HG03432 (cell line): Measurements from ENCODE around the gene GRM5.
"Not testable (repeated sequence)": the region's sequence is repeated elsewhere in the genome, so short reads cannot be mapped to it uniquely, and the experiment has no call there.

Source experiments
- ATAC-seq: cut with Tn5 transposase; IDR thresholded peaks from one replicate; pipeline ENCODE4 v1.9.1; 2021; ENCODE audit warnings: mild to moderate bottlenecking, moderate library complexity; ENCODE audit not compliant: unreplicated experiment

GRM5 gene

DNA sequence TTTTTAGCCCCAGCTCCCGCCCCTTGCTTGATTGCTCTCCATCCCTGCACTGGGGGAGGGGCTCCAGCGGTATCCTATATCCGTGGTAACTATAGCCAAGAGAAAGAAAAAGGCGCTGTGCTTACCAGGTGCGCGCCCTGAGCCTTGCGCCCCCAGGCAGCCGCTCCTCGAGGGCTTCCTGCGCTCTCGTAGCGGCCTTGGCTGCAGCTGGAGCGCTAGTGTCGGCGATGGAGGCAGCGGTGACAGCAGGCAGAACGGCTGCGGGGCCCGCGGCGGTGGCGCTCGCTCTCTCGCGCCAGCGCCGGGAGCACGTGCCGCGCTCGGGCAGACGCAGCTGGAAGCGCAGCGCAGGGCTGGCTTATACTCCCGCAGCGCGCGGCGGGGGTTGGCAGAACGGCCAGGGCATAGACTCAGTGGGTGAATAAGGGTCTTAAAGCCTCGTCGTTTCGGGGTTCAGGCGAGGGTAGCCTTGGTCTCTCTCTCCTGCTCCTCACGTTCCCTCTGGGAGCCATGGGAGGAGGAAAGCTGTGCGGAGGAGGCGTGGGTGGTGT, at the start of gene GRM5:
Gene GRM5 (minus strand): TSS at position 332 of the 551 bp plus-strand sequence. CDS start 18,110 bp downstream, outside the sequence.
- not testable (repeated sequence) for ATAC-seq

GRCh38 chr11:89097956-89098355, 32.2 kb upstream of the GRM5 start:
- peak; percentile 94 for ATAC-seq

DNA sequence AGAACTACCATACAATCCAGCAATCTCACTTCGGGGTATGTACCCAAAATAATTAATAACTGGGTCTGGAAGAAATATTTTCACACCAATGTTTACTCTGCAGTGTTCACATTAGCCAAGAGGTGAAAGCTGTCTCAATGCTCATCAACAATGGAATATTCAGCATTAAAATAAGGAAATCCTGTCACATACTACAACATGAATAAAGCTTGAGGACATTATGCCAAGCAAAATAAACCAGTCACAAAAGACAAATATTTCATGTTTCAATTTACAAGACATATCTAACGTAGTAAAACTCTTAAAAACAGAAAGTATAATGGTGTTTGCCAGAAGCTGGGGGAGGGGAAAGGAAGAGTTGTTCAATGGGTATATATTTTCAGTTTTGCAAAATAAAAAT, 28.0 kb upstream of the GRM5 start:
- not testable (repeated sequence) for ATAC-seq

DNA sequence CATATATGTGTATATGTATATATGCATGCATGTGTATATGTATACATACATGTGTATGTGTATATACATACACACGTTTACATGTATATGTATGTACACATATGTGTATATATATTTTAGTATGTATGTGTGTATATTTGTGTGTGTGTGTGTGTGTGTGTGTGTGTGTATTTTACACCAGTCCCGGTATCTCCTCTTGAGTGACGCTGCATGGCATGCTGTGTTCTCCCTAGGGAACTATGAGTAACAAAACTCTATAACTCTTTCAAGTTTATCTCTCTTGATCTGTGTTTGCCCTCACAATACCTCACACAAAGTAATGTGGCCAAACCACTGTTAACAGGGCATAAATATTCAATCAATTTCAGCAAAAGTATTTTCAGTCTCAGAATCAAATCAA, 19.2 kb upstream of the GRM5 start:
- not testable (repeated sequence) for ATAC-seq

DNA sequence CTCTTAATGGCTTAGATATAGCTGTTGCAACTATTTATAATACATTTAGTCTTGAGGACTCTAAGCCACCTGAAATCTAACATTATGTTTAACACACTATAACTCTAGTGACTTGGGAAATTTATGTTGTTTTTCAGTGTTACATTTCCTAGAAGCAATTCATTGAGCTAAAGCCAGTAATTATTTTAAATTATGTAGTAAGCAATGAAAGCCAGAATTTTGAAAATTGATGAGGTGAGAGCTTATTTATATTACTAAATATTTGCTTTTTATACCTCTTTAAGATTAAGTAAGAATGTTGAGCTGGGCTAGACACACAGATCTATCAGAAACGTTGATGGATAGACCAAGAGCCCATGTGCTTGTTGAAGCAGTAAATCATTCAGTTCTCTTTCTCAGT, 5.1 kb upstream of the GRM5 start:
- not testable (repeated sequence) for ATAC-seq

- no peak for ATAC-seq
Measured at GRCh38 chr11:89067264-89067663, 1.5 kb upstream of the GRM5 start.

GRCh38 chr11:89065066-89065465, 716 bp downstream of the GRM5 start:
- no peak for ATAC-seq

DNA sequence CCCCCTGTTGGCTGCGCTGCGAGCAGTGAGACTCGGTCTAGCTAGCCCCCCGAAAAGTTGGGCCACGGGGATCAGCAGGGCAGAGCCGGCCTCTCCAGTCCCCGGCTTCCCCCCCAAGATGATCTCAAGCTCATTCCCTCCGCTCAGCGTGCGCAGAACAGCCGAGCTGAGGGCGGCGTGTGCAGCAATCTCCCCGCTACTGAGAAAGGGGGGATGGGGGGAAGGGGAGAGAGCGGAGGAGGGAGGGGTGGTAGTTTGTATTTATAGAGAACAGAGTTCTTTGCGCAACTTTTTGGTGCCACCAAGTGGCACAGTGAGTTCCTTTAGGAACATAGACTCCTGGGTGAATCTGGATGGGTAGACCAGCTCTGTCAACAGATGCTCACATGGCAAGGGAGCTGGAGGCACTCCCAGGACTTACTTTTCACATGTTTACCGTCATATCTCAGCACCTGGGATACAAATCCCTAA, 2.3 kb downstream of the GRM5 start:
- not testable (repeated sequence) for ATAC-seq

GRCh38 chr11:89062771-89063298, 2.9 kb downstream of the GRM5 start:
- not testable (repeated sequence) for ATAC-seq

- not testable (repeated sequence) for ATAC-seq
Measured at GRCh38 chr11:89061839-89062238, 3.9 kb downstream of the GRM5 start.

GRCh38 chr11:89057406-89057805, 8.4 kb downstream of the GRM5 start:
- ATAC-seq, result not testable (repeated sequence)

DNA sequence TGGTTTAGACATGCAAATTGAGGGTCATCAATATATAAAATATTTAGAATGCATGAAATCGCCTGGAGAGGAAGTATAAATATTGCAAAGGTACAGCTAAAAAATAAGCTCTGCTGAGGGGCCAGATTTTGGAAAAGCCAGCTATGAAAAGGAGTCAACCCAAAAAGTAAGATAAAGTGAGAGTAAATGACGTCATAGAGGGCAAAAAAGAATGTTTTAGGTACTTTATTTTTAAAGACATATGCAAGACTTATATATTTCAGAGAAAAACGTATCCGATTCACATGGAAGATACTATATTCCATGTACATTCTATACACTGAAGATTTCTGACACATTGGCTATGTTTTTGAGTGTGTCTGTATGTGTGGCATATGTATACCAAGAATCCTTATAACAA, 13.6 kb downstream of the GRM5 start:
- no peak for ATAC-seq

DNA sequence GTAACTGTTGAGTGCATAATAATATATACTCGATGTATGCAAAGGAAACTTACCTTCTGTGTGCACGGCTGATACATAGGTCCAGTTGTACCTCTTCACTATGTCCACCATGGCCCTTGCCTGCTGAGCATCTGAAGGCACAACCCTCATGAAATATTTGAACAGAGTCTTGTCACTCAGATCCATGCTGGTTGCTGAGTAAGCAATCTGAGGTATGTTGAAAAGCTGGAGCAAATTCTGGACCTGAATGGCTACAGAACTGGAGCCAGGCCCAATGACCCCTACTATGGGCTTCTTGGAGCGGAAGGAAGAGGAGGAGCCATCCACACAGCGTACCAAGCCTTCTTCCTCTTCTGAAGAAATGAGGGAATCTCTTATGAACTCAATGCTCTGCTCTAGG, 18.6 kb downstream of the GRM5 start:
- ATAC-seq, result not testable (repeated sequence)

DNA sequence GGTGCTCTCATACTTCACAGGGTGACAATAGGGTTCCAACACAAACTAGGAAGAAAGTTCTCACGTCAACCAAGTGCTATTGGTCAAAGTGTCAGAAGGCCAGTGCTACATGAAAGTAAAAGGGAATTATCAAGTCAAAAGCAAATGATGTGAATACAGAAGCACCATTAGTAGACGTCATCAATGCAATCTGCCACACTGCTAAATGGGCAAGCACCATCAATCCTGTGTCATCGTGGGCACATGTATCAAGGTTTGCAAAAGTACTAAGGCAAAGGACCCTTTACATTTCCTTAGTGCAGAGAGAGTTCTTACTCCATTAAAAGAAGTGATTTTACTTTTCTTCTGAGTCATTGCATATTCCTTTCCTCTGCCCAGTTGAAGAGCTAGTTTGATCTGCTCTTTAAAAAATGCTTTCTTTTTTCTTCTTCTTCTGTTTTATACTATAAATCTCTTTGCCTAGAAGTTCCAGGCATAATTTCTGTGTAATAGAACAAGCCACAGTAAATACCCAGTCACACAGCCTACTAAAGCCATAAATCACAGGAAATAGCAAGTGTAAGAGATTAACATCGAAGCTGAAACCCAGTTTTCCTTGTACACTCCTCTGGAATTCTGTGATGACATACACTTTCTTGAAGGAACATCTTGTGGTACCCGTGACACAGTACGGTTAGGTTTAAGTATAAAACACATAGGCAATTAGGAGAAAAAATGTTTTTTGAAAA, 21.8 kb downstream of the GRM5 start:
- not testable (repeated sequence) for ATAC-seq

DNA sequence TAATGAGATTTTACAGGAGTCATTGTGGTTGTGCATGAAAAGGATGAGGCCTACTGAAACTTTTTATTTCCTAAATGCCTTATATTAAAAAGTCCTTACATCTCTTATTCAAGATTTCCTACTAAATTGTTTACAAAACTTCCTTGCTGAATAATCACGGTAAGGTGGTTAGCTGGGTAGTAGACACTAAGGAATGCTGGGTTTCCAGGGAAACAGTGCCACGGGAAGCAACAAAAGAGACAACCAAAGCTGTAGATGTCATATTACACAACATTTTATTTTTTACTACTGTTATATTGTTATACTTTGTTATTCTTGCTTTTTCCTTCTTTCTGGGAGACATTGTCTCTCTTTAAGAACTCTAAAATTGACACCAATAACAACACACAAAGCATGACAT, 36.1 kb downstream of the GRM5 start:
- ATAC-seq, result not testable (repeated sequence)

DNA sequence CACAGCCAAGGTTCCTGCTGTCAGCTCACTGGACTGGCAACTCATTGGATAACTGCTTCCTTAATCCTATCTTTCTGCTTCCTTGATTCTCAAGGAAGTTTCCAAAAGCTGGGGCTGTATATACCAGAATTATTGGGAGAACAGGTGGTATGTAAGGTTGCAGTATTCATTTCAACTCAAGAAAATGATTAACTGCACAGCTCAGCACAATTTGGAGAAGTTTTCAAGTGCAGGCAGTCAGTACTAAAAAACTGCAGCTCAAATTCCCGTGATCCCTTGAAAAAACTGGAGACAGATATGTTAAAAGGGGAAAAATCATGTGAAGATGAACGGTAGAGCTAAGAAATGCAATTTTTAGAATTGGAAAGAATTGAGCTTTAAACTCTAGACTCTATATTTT, 44.4 kb downstream of the GRM5 start:
- ATAC-seq, result no peak

- not testable (repeated sequence) for ATAC-seq
Measured at GRCh38 chr11:89019827-89020547, 45.8 kb downstream of the GRM5 start.

DNA sequence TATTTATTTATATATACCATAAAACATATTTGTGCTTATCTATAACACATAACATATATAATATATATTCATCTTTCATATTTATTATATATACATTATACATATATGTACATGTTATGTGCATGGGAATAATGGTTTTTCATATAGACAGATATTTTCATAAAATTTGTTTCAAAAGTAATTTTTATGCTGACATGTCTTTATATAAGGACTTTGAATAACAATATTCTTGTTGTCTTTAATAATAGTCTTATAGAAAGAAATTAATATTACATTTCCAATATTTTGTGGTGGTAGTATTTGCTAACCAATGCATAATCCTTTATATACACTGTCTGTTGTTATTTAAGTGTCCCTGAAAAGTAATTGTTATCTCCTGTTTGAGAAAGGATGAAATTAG, 49.6 kb downstream of the GRM5 start:
- no peak for ATAC-seq

- no peak for ATAC-seq
Measured at GRCh38 chr11:89015614-89016013, 50.2 kb downstream of the GRM5 start.

DNA sequence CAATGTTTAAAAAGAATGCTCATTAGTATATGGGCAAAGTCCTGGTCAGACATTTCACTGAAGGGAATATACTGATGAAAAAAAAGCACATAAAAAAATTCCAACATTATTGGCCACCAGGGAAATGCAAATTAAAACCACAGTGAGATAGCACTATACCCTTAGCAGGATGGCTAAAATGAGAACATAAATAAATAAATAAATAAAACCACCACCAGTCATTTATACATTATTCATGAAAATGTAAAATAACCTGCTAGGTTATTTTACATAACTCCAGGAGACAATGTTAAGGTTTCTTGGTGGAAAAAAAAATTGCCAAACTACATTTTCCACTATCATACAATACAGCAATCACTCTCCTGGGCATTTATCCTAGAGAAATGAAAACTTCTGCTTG, 64.9 kb downstream of the GRM5 start:
- ATAC-seq, result not testable (repeated sequence)

DNA sequence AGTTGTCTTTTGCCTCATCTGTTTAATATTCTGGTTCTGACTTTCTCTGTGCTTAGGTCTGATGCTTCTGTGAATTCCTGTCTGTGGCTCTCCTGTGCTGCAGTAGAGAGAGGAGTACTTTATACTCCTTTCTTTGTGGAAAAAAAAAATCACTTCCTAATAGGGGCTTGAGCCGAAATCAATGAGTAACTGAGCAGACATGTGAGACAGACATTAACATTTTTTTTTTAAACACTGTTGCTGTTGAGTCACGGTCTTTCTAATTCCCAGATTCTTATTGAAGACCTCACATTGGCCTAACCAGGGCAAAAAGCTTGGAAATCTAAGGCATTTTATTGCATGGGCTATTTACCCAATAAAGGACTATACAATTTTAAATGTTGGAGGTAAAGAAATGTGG, 86.1 kb downstream of the GRM5 start:
- no peak for ATAC-seq

DNA sequence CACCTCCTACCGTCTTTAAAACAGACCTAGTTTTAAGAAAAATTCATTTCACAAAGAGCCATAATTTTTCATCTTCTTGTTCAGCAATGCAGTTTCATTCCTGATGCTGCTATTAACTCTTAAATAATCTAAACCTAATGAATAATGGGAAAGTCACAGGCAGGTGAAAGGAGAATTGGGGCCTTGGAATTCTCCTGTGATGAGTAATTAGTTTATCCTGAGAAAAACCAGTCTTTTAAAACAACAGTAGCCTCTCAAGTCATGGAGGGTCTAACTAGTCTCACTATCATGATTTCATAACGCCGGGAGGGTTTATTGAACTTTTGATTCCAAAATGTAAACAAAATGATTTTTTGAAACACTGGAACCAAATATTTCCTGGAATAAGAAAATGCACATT, 86.8 kb downstream of the GRM5 start:
- not testable (repeated sequence) for ATAC-seq
